ENCODE data around the gene LRRC8A.

DNA sequence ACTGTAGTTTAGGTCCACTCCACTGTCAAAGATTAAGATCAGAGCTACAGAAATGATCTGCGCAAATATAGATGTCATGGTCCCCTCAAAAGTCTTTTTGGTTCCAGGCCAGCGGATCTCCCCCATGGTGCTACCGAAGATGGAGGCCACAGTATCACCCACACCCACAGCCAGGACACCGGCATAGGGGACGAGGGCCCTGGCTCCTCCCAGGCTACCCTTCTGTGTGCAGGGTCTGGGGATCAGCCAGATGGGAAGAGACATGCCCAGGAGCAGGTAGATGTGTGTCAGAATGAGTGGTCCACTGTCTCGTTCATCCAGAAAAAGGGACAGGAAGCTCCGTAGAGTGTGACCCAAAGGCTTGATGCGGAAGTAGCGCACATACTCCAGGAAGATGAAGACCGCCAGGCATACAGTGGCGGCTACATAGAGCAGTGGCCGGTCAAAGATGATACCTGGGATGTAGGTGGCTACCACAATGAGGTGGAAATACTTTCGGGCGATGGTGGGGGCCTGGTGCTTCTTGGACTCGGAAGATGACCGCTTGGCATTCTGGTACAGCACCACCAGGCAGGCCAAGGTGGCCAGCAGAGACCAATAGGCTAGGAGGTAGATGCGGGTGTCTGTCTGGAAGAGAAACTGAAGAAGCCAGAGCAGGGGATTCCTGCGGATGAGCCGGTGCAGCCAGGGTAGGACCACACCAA is 64.0 kb downstream of the LRRC8A start:
- TF ChIP-seq CTCF (conservative IDR thresholded peaks at IDR 0.05; ENCODE audit: low read depth in 2 of 2) = no peak
- TF ChIP-seq POLR2AphosphoS5 (IDR thresholded peaks at IDR 0.05; ENCODE audit: low read depth) = no peak
- TF ChIP-seq EZH2phosphoT487 (IDR thresholded peaks at IDR 0.05; ENCODE audit: unreplicated experiment) = no peak
- no peak for TF ChIP-seq JUNB (IDR thresholded peaks at IDR 0.05; ENCODE audit: unreplicated experiment)
- TF ChIP-seq, protein P1, sequence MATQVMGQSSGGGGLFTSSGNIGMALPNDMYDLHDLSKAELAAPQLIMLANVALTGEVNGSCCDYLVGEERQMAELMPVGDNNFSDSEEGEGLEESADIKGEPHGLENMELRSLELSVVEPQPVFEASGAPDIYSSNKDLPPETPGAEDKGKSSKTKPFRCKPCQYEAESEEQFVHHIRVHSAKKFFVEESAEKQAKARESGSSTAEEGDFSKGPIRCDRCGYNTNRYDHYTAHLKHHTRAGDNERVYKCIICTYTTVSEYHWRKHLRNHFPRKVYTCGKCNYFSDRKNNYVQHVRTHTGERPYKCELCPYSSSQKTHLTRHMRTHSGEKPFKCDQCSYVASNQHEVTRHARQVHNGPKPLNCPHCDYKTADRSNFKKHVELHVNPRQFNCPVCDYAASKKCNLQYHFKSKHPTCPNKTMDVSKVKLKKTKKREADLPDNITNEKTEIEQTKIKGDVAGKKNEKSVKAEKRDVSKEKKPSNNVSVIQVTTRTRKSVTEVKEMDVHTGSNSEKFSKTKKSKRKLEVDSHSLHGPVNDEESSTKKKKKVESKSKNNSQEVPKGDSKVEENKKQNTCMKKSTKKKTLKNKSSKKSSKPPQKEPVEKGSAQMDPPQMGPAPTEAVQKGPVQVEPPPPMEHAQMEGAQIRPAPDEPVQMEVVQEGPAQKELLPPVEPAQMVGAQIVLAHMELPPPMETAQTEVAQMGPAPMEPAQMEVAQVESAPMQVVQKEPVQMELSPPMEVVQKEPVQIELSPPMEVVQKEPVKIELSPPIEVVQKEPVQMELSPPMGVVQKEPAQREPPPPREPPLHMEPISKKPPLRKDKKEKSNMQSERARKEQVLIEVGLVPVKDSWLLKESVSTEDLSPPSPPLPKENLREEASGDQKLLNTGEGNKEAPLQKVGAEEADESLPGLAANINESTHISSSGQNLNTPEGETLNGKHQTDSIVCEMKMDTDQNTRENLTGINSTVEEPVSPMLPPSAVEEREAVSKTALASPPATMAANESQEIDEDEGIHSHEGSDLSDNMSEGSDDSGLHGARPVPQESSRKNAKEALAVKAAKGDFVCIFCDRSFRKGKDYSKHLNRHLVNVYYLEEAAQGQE (IDR thresholded peaks at IDR 0.05; ENCODE audit: unreplicated experiment) = no peak
- no peak for TF ChIP-seq EZH2 (IDR thresholded peaks at IDR 0.05; ENCODE audit: low read depth, unreplicated experiment)
- TF ChIP-seq ETS1 (IDR thresholded peaks at IDR 0.05) = no peak
- TF ChIP-seq NANOG (IDR thresholded peaks at IDR 0.05; ENCODE audit: borderline replicate concordance) = no peak
- no peak for TF ChIP-seq ZNF462 (CRISPR knock-in tag; IDR thresholded peaks at IDR 0.05)
- TF ChIP-seq CREB1 (CRISPR knock-in tag; IDR thresholded peaks at IDR 0.05; ENCODE audit: low read depth) = no peak
- TF ChIP-seq ZNF114 (CRISPR knock-in tag; IDR thresholded peaks at IDR 0.05) = no peak
- no peak for TF ChIP-seq ZNF331 (CRISPR knock-in tag; IDR thresholded peaks at IDR 0.05; ENCODE audit: low read depth)
- no peak for TF ChIP-seq STAT1 (IDR thresholded peaks at IDR 0.05; ENCODE audit: unreplicated experiment)
